IMR-90 (cell line): Measurements from ENCODE around the gene CHN1.

Experiments
- BHLHE40 ChIP-seq: fragments of 150-350 bp; IDR thresholded peaks from 2 replicates; pipeline ENCODE4 v1.6.1; 2016; ENCODE audit warnings: mild to moderate bottlenecking, low read depth, low read length
- CEBPB ChIP-seq: IDR thresholded peaks from 2 replicates; pipeline ENCODE4 v1.6.1; 2012; ENCODE audit warnings: low read depth, low read length, improper control_type of control experiment
- MAFK ChIP-seq: IDR thresholded peaks from 2 replicates; pipeline ENCODE4 v1.6.1; 2012; ENCODE audit warnings: low read depth, low read length, improper control_type of control experiment
- MXI1 ChIP-seq: IDR thresholded peaks from 2 replicates; pipeline ENCODE4 v1.6.1; 2012; ENCODE audit warnings: low read depth, mild to moderate bottlenecking, low read length, moderate library complexity, borderline replicate concordance
- POLR2A ChIP-seq: IDR thresholded peaks from 2 replicates; pipeline ENCODE4 v1.6.1; 2012; ENCODE audit warnings: mild to moderate bottlenecking, low read depth, low read length
- RAD21 ChIP-seq: IDR thresholded peaks from 2 replicates; pipeline ENCODE4 v1.6.1; 2012; ENCODE audit warnings: low read length, improper control_type of control experiment
- RCOR1 ChIP-seq: IDR thresholded peaks from 2 replicates; pipeline ENCODE4 v1.6.1; 2012; ENCODE audit warnings: mild to moderate bottlenecking, low read length, improper control_type of control experiment; ENCODE audit not compliant: insufficient replicate concordance
- RFX5 ChIP-seq: IDR thresholded peaks from 2 replicates; pipeline ENCODE4 v1.8.0; 2012; ENCODE audit warnings: low read depth, mild to moderate bottlenecking, low read length, moderate library complexity
- TF ChIP-seq, protein P1 (sequence below): conservative IDR thresholded peaks from 2 replicates; pipeline ENCODE4 v1.5.1; 2012; ENCODE audit warnings: mild to moderate bottlenecking, low read depth, low read length, improper control_type of control experiment
- TF ChIP-seq, protein P2 (sequence below): fragments of 150-350 bp; IDR thresholded peaks from 2 replicates; pipeline ENCODE4 v1.6.1; 2017; ENCODE audit warnings: mild to moderate bottlenecking, antibody characterized with exemption, low read length, low read depth

DNA sequence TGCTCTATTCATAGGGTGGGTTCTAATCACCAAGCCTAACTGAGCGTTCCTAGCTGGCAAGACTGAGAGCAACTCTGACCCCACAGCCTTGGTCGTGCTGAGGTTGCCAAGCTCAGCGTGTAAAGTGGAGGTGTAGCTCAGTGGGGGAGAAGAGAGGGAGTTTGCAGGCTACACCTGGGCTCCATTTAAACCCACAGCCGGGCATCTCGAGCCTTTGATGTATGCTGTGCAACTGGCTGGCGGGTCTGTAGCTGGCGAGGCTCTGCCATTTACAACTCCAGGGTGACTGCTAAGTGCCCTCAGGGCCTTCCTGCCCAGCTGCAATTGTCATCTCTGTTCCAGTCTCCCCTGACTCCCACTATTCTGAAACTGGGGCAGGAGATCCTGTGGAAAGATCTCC, 220.9 kb downstream of the CHN1 start:
- TF ChIP-seq, protein P1, sequence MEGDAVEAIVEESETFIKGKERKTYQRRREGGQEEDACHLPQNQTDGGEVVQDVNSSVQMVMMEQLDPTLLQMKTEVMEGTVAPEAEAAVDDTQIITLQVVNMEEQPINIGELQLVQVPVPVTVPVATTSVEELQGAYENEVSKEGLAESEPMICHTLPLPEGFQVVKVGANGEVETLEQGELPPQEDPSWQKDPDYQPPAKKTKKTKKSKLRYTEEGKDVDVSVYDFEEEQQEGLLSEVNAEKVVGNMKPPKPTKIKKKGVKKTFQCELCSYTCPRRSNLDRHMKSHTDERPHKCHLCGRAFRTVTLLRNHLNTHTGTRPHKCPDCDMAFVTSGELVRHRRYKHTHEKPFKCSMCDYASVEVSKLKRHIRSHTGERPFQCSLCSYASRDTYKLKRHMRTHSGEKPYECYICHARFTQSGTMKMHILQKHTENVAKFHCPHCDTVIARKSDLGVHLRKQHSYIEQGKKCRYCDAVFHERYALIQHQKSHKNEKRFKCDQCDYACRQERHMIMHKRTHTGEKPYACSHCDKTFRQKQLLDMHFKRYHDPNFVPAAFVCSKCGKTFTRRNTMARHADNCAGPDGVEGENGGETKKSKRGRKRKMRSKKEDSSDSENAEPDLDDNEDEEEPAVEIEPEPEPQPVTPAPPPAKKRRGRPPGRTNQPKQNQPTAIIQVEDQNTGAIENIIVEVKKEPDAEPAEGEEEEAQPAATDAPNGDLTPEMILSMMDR, result no peak
- TF ChIP-seq MAFK (no peak), POLR2A (no peak), RFX5 (no peak), RCOR1 (no peak), CEBPB (no peak), BHLHE40 (no peak), RAD21 (no peak), MXI1 (no peak)
- TF ChIP-seq, protein P2, sequence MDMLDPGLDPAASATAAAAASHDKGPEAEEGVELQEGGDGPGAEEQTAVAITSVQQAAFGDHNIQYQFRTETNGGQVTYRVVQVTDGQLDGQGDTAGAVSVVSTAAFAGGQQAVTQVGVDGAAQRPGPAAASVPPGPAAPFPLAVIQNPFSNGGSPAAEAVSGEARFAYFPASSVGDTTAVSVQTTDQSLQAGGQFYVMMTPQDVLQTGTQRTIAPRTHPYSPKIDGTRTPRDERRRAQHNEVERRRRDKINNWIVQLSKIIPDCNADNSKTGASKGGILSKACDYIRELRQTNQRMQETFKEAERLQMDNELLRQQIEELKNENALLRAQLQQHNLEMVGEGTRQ, result no peak
